GM23338 (cell line): ENCODE measurements around the gene CCDC134.

ENCODE experiments used
- EZH2 ChIP-seq: fragments of 200-600 bp; sonication (generic); IDR thresholded peaks from one replicate; pipeline ENCODE4 v1.8.0; 2017; ENCODE audit warnings: antibody characterized with exemption, mild to moderate bottlenecking, low read depth; ENCODE audit not compliant: unreplicated experiment
- JUNB ChIP-seq: IDR thresholded peaks from one replicate; pipeline ENCODE4 v1.6.1; 2016; ENCODE audit warnings: antibody characterized with exemption; ENCODE audit not compliant: unreplicated experiment
- POLR2AphosphoS5 ChIP-seq: IDR thresholded peaks from 2 replicates; pipeline ENCODE4 v1.6.1; 2016; ENCODE audit warnings: antibody characterized with exemption, low read depth
- ZNF114 ChIP-seq: fragments of 250-450 bp; sonication (Bioruptor Pico); IDR thresholded peaks from 2 replicates; pipeline ENCODE4 v1.5.0; 2020; ENCODE audit warnings: mild to moderate bottlenecking, moderate library complexity
- TF ChIP-seq, protein P1 (sequence below), 2 experiments: fragments of 200-600 bp in 1 of 2; sonication (generic) in 1 of 2; conservative IDR thresholded peaks; 2 replicates each; pipeline versions ENCODE4 v1.5.1 to v1.6.1; 2016 to 2017; ENCODE audit warnings: antibody characterized with exemption in 2 of 2, low read depth in 2 of 2, mild to moderate bottlenecking in 2 of 2, moderate library complexity in 1 of 2

DNA sequence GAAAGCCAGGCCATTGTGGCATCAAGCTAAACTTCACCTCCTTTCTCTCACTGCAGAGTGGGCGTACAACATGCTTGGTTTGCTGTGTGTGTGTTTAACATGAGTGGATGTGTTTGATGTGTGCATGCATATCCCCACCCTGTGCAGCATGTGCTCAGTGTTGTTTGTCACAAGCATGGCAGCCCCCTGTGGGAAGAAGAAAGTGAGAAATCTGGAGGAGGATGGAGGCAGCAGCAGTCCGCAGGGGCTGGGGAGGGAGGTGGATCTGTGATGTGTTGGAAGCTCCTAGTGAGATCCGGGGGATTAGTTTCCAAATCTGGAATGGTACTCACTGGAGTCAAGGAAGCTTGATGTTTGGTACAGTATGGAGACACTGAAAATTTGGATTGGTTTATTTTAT lies 24.1 kb upstream of the CCDC134 start:
- TF ChIP-seq POLR2AphosphoS5 (no peak), EZH2 (no peak), JUNB (no peak), ZNF114 (no peak)
- TF ChIP-seq, protein P1, sequence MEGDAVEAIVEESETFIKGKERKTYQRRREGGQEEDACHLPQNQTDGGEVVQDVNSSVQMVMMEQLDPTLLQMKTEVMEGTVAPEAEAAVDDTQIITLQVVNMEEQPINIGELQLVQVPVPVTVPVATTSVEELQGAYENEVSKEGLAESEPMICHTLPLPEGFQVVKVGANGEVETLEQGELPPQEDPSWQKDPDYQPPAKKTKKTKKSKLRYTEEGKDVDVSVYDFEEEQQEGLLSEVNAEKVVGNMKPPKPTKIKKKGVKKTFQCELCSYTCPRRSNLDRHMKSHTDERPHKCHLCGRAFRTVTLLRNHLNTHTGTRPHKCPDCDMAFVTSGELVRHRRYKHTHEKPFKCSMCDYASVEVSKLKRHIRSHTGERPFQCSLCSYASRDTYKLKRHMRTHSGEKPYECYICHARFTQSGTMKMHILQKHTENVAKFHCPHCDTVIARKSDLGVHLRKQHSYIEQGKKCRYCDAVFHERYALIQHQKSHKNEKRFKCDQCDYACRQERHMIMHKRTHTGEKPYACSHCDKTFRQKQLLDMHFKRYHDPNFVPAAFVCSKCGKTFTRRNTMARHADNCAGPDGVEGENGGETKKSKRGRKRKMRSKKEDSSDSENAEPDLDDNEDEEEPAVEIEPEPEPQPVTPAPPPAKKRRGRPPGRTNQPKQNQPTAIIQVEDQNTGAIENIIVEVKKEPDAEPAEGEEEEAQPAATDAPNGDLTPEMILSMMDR (conservative IDR thresholded peaks at IDR 0.05; ENCODE audit: low read depth in 2 of 2): no peak
